GM19351 (cell line): Measurements from ENCODE around the gene NIPAL3.

Experiments
- ATAC-seq: cut with Tn5 transposase; IDR thresholded peaks from one replicate; pipeline ENCODE4 v1.9.1; 2021; ENCODE audit warnings: mild to moderate bottlenecking, moderate library complexity; ENCODE audit not compliant: unreplicated experiment

The NIPAL3 gene

DNA sequence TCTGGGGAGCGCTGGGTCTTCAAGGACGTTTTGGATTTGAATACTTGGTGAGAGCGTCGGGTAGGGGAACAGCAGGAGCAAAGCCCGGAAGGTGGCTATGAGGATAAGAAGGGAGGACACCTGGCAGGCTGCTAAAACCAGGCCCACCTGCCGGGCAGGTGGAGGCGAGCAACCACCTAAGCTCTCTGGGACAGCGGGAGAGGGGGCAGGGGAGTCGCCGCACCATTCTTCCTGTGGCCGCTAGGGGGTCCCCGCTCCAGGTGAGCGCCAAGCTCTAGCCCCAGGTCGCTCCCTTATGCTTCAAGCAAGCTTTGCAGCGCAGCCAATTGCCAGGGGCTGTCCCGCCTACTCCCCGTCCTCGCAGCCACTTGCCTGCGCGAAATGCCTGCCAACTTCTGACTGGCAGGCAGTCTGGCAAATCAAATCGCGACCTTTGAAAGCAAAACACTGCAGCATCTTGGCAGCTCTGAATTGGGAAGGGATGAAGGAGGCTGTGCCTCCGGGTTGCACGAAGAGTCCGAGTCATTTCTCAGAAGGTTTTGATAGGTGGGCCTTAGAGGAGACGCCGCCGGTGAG lies at the start of gene NIPAL3:
Gene NIPAL3, plus strand, starts transcription at position 469 of the 576 bp plus-strand sequence. CDS start 3,746 bp downstream, outside the sequence.
- peak; percentile 94 for ATAC-seq

DNA sequence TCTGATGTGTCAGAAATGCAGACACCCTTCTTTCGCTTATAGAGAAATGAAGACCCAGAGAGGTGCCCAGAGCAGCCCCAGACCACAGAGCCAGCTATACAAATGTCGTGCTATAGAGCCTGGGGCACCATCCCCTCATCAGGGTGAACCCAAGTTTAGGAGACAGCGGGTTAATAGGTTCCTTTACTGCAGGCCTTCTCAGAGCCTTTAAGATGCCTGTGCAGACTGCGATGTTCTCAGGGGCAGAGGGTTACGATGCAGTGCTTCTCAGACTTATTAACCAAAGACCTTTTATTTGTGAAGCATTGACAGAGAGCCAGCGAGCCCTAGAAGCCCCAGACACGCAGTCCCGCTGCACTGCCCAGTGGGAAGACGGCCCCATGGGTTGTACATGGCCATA lies 48.9 kb upstream of the NIPAL3 start:
- no peak for ATAC-seq

DNA sequence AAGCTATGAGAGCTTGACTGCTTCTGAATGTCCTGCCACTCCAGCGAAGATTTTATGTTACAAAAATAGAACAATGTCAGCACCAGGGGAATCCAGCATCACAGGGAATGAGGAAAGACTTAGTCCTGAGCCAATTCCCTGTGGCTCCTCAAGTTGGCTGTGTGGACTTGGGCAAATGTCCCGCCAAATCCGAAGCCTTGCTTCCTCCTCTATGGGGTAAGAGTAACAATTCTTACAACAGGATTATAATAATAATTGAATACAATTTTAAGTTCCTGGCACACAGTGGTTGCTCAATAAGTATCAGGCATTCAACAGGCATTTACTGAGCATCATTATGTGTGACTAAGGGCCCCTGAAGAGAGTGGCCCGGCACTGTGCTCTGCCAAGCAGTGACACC lies 46.4 kb upstream of the NIPAL3 start:
- ATAC-seq = no peak

DNA sequence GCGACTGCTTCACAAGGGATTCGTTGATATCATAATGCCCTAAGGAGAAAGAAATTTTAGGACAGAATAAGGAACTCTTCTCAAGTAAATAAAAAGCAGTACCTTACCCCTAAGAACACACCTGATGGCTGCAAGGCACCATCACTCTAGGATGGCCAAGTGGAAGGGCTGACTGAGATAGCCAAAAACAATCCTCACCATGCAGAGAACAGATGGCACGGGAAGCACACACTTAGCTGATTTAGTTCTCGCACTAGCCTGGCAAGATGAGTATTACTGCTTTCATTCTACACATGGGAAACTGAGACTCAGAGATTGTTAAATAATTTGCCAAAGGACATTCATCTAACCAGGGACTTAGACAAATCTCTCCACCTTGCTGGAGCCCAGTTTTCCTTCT lies 45.8 kb upstream of the NIPAL3 start:
- no peak for ATAC-seq

DNA sequence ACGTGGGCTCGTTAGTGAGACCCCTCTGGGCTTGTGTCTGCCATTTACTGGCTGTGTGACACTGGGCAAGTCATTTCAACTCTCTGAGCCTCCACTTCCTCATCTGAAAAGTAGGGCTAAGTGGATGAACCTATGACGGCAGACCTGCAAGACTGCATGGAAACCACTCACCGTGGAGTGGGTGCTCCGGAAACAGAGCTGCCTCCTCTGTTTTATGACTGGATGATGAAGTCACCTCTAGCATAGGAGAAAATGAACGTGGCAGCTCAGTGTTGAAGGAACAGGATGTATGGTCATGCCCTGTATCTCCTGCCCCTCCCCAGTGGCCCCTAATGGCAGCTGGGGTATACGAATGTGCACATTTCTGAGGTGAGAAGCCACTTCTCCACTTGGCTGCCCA lies 42.6 kb upstream of the NIPAL3 start:
- ATAC-seq = no peak

DNA sequence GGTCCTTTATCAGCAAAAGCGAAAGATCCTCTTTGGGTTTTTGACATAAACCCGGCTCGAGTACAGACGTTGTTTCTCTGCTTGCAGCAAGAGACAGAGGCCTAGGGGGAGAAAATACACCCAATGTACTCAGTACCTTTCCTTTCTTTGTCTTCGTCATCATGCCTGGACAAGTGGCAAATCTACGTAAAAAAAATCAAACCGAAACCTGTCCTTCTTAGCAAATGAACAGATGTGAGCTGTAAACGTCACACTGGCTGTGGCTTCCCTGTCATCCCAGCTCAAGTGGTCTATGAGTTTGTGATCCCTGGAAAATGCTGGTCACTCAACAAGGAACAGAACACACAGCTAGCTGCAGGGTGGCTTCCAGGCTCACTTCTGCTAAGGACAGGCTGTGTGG lies 41.9 kb upstream of the NIPAL3 start:
- no peak for ATAC-seq

DNA sequence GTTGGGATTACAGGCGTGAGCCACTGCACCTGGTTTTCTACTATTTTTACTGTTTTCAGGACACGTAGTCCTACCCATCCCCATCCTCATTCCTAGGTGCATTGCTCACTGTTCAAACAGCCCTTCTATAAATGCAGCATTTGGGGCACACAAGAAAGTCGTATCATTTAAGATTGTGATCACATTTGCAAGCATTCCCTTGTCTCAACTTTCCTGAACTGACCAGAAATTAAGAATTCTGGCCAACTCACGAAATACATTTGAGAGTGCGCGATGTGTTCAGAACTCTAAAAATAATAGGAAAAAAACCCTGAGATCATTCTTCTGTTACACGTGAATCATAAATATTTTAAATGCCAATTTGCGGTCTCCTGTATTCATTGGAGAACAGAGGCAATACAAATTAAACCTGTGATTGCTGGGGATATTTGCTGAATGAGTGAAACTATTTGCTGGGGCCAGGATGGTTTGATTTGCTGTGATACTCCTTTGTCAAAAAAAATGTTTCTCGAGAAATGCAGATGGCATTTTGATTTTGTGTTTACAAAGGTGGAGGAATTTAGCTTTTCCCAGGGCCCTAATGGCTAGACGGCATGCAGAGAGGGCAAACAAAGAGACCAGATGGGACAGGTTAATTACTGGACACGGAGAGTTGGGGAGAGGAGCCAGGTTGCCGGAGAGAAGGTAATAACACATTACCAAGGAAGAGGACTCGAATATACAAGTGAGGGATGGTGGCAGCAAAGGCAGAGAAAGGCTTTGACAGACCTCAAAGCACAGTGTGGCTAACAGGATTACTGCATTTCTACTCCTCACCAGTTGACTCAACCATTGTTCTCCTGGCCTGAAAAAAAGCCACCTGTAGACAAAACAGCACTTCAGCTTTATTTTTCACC lies 40.5 kb upstream of the NIPAL3 start:
- ATAC-seq = no peak

DNA sequence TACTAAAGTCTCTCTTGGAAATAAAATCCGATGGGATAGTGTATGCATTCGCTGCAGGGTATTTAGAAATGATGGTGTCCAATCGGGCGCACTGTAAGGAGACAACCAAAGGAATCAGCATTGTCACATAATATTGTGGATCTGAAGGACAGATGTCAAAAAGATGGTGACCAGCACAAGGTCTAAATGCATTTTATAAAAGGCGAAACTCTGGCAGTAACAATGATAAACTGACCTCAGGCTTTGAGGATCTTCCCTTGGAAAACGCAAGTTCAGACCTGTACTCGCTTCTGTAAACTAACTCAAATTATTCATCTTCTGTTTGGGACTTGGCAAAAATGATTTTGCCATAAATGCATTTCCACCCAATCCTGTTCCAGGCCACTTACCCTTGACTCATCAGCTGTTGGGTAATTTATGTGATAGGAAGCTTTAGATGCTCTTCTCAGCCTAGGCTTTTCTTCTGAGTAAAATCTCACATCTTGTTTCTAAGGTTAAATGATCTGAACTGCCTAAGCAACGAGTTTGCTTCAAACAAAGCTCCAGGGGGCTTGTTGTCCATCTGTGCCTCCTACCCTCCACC lies 35.8 kb upstream of the NIPAL3 start:
- no peak for ATAC-seq

DNA sequence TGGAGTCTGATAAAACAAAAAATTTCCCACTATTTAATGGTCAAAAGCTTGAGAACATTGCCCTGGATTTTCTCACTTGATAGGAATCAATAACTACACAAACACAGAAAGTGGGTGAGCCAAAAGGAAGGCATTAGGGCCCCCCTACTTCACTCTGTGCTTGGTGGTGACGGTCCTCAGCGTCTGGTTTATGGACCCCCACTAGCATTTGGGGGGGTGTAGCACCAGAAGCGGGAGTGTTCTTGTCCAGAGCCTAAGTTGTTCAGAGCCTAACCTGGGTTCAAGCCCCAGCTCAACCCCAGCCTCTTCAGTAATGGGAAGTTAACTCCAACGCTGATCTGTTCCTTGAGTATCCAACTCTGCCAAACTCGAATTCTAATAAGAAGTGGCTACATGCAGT lies 35.1 kb upstream of the NIPAL3 start:
- ATAC-seq = no peak

DNA sequence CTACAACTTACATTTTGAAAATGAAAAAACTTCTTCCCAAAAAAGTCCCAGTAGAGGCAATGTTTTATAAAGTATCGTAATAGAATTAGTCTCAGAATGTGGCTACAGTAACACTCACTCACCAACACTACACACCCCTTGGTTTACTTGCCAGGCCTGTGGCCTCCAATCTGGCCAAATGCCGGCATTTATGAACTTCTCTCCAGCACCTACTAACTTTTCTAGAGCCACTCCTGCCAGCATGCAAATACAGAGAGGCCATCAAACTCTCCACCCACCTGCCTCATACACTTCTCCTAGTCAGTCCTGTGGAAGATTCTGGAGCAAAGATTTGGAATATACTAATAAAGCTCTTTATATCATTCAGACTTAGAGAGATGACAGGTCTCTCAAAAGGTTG lies 34.3 kb upstream of the NIPAL3 start:
- no peak for ATAC-seq

DNA sequence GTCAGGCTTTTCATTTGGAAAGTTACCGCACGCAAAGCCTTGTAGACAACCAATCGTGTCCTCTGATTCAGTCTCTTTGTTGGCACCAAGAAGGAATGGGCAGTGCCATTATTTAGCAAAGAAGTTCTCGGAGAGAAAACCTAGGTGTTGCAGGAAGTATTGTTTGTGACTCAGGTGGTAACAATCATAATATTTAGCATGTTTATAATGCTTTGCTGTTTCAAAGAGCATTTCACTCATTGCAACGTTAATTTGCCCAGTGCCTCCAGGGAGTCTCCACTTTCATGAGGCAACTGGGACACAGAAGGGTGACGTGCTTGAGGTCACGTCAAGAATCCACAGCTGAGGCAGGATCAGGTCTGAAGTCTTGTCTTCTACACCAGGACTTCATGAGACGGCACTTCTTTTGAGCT lies 33.4 kb upstream of the NIPAL3 start:
- ATAC-seq = no peak

DNA sequence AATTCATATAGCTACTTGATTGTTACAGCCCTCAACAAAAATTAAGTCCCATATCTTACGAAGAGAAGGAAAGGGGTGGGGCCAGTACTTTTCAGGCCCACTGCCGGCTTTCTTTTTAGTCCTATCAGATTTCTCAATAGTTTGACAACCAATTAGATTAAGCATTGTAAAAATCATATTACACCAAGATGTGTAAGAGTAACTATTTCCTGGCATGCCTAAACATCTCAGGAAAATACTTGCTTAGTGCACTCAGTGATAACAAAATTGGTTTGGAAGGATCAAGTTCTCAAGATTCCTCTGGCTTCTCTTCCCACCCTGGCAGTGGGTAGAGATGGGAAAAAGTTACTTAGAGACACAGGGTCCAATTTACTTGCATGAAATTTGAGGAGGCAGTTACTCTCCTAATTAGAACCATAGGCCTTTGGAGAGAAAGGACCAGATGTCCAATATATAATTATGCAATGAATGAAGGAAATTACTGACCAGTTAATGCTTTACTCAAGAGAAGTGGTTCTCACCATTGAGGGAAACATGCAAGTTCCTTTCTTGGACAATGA lies 32.1 kb upstream of the NIPAL3 start:
- ATAC-seq = no peak

DNA sequence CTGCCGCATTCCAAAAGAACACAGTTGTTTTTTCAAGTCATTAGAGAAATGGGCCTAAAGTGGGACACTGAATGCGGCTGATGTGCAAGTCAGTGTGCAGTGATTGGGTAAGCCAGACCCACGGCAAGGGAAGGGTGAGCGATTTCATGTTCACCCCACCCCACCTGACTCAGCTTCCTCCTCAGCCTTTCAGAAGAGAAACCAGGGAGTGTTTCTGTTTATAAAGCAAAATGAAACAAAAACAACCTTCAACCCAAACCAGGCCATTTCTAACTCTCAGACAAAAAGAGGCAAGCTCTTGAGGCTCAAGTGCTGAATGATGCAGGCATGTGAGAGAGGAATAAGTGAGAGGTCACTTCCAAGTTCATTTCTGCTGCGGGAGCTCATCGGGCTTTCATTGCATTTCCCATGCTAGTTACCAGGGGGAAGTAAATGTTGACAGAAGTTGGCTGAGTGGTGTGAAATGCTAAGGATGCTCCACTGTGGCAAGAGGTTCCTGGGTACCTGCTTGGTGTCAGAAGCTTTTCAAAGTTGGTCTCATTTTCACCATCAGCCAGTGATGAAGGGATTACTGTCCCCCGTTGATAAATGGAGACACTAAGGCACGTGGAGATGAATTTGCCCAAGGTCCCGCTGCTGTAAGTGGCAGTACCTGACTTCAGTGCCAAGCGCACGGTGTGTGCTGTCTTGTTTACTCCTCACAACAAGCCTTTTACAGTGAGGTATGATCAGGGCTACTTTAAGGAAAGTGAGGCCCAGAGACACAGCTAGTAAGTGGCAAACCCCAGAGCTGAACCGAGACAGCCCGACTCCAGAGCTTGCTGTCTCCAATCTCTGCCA lies 31.1 kb upstream of the NIPAL3 start:
- ATAC-seq = no peak

DNA sequence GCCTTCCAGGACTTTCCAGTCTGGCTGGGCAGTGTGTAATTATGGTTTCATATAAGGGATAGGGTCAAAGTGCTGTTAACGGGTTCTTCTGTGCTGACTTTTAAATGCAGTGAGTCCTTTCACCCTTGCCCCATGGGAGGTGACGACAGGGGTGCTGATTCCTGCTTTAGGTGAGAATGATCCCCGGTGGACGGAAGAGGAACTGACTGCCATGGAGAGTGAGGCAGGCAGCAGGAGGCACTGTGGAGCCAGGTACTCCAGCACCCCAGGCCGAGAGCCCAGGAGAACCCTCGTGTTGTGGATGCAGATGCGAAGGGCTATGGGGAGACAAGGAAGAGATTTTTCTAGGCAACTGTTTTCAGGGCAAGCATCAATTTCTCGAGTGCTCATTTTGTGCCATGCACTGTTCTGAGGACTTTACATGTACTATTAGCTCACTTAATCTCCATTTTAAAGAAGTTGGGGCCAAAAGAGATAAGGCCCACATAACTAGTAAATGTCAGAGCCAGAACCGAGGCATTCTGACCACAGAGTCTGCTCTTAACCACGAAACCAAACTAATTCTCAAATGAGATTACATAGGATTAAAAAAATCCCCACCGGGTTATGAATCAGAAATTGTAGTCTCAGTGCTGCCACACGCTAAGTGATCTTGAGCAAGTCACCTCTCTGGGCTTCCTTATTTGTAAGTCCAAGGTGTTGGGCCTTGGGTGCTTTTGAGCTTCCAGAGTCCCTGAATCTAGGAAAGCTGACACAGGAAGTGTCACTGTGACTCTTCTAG lies 30.3 kb upstream of the NIPAL3 start:
- ATAC-seq = no peak

DNA sequence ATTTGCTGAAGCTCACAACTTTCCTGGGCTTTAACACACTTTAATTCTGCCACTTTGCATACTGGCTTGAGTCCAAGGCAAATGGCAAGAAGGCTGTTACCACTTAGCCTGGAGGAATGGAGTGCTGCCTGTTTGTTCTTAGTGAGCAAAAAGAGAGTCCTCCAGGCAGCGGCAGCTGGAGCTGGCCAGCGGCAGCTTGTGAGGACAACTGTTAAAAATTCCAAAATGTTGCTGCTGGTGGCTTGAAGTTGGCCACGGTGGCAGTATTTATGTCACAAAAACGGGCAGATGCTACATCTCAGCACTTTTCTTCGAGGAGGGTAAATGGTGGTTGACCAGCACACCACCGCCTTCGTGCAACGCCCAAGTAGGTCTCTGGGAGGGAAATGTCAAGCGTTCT lies 29.4 kb upstream of the NIPAL3 start:
- ATAC-seq = no peak

DNA sequence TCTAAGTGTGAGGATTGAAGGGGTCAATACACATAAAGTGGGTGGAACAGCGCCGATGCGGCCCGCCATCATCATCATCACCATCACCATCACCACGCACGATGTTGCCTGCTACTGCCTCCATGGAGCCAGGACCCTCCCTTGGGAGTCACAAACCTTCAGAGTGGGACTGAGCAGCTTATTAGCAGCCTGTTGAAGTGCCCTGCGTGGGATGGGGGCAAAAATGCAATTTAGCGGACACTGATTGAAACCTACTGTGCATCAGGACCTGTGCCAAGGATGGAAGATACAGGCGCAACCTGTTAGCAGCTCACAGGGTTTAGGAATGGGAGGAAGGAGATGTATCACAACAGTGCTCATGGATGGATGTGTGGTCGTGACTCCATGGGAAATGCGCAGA lies 28.7 kb upstream of the NIPAL3 start:
- ATAC-seq = no peak

DNA sequence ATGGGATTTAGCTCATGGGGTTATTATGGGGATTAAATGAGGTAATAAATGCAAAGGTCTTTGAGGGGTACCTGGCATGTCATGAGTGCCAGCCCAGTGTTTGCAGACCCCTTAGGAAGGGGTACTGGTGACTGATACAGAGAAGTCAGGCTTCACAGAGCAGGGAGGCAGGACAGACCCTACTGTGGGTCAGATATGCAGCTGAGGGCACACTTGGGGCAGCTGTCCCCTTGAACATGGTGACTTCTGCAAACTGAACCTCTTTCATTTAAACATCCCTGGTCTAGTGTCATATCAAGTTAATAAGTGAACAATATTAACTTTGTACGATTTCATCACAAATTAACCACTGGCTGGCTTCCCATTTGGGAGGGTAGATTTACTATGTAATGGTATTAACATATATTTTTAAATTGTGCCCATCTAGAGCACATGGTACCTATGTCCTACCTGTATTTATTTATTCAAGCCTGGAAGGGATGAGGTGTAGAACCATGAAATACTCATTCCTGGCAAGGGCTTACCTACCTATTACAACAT lies 27.9 kb upstream of the NIPAL3 start:
- no peak for ATAC-seq

DNA sequence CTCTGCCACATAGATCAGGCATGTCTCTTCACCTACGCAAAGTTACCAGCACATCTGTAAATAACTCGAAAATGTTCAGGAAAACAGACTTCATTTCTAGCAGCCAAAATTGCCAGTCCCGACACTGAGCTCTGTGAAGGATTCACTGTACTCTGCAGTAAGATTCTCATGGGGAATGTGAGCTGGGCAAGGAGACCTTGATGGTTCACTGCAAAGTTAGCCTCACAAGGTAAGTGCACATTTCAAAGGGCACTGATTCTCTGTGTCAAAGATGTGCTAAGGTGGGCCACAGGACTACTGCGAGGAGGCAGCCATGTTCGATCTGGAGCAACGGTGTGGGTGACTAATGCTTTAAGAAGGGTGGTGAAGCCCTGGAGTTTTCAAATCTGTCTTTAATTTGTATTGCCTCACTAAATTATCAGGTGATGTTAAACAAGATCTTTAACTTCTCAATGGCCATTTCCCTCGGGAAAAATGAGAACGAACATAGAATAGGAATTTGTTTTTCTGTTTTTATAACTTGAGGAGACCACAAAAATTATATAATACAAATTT lies 27.2 kb upstream of the NIPAL3 start:
- no peak for ATAC-seq

DNA sequence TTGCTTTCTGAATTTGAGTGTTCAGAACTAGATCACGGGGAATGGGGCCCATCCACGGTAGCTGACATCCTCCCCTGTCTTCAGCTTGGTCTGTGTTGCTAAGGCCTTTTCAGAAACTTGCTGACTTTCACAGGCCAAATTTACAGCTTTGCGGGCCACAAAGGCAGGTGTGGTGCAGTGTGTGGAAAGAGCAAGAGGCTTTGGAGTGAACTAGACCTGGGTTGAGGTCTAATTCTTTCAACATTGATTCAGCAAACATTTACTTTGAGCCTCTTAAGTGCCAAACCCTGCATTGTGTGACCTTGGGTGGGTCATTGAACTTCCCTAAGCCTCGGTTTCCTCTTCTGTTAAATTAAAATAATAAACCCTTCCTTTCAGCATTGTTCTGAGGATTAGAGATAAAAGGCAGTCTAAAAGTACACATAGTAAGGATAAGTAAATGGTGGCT lies 26.3 kb upstream of the NIPAL3 start:
- ATAC-seq = no peak
